Ishikawa (cell line): ENCODE data around the gene NELL1.

Experiments used
- CEBPB ChIP-seq: IDR thresholded peaks from 2 replicates; pipeline ENCODE4 v1.6.1; 2012
- CREB1 ChIP-seq: IDR thresholded peaks from 2 replicates; pipeline ENCODE4 v1.6.1; 2012; ENCODE audit warnings: low read depth
- EGR1 ChIP-seq: IDR thresholded peaks from 2 replicates; pipeline ENCODE4 v1.6.1; 2012
- EP300 ChIP-seq: IDR thresholded peaks from 2 replicates; pipeline ENCODE4 v1.6.1; 2012; ENCODE audit warnings: borderline replicate concordance
- FOXM1 ChIP-seq: IDR thresholded peaks from 2 replicates; pipeline ENCODE4 v1.6.1; 2012; ENCODE audit warnings: low read depth, borderline replicate concordance
- MAX ChIP-seq: IDR thresholded peaks from 2 replicates; pipeline ENCODE4 v1.6.1; 2012
- NFIC ChIP-seq: IDR thresholded peaks from 2 replicates; pipeline ENCODE4 v1.6.1; 2012
- RAD21 ChIP-seq: IDR thresholded peaks from 2 replicates; pipeline ENCODE4 v1.6.1; 2012; ENCODE audit warnings: low read depth
- TAF1 ChIP-seq: IDR thresholded peaks from 2 replicates; pipeline ENCODE4 v1.6.1; 2012; ENCODE audit warnings: low read depth, mild to moderate bottlenecking
- TCF12 ChIP-seq: IDR thresholded peaks from 2 replicates; pipeline ENCODE4 v1.6.1; 2012; ENCODE audit warnings: low read depth
- TEAD4 ChIP-seq: IDR thresholded peaks from 2 replicates; pipeline ENCODE4 v1.6.1; 2012
- USF1 ChIP-seq: IDR thresholded peaks from 2 replicates; pipeline ENCODE4 v1.6.1; 2012
- YY1 ChIP-seq: IDR thresholded peaks from 2 replicates; pipeline ENCODE4 v1.6.1; 2012; ENCODE audit warnings: low read depth
- ZBTB7A ChIP-seq: IDR thresholded peaks from 2 replicates; pipeline ENCODE4 v1.6.1; 2012; ENCODE audit warnings: low read depth
- TF ChIP-seq, protein P1 (sequence below): IDR thresholded peaks from 2 replicates; pipeline ENCODE4 v1.6.1; 2012; ENCODE audit warnings: low read depth, mild to moderate bottlenecking

NELL1 gene

GRCh38 chr11:20762980-20763379, 93.6 kb downstream of the NELL1 start:
- no peak for TF ChIP-seq EP300
- no peak for TF ChIP-seq CEBPB
- no peak for TF ChIP-seq FOXM1
- no peak for TF ChIP-seq TAF1
- no peak for TF ChIP-seq TCF12
- TF ChIP-seq RAD21 = no peak
- TF ChIP-seq, protein P1, sequence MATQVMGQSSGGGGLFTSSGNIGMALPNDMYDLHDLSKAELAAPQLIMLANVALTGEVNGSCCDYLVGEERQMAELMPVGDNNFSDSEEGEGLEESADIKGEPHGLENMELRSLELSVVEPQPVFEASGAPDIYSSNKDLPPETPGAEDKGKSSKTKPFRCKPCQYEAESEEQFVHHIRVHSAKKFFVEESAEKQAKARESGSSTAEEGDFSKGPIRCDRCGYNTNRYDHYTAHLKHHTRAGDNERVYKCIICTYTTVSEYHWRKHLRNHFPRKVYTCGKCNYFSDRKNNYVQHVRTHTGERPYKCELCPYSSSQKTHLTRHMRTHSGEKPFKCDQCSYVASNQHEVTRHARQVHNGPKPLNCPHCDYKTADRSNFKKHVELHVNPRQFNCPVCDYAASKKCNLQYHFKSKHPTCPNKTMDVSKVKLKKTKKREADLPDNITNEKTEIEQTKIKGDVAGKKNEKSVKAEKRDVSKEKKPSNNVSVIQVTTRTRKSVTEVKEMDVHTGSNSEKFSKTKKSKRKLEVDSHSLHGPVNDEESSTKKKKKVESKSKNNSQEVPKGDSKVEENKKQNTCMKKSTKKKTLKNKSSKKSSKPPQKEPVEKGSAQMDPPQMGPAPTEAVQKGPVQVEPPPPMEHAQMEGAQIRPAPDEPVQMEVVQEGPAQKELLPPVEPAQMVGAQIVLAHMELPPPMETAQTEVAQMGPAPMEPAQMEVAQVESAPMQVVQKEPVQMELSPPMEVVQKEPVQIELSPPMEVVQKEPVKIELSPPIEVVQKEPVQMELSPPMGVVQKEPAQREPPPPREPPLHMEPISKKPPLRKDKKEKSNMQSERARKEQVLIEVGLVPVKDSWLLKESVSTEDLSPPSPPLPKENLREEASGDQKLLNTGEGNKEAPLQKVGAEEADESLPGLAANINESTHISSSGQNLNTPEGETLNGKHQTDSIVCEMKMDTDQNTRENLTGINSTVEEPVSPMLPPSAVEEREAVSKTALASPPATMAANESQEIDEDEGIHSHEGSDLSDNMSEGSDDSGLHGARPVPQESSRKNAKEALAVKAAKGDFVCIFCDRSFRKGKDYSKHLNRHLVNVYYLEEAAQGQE = no peak
- no peak for TF ChIP-seq USF1
- TF ChIP-seq EGR1 = no peak
- no peak for TF ChIP-seq ZBTB7A

DNA sequence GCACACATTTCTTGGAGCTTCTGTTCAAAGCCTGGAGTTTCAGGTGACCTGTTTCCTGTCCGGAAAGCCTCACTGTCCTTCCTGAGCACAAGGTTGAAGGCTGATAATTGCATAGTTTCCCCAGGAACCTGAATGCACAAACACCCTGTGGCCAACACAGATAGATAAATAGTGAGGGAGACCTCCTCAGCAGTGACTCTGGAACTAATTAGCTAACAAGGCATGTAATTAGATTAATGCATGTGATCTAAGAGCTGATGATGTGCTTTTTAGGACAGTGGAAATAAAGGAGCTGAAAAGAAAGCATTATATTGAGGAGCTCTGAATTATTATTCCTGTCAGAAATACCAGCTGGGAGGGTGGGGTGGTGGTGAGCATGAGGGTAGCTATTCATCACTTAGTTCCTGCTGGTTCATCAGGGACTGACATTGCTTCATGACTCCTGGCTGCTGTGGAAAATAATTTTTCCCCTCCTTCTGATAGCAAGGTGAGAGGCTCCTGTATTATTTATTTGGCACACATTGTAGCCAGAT, 101.1 kb downstream of the NELL1 start:
- TF ChIP-seq USF1 (no peak), NFIC (no peak), TAF1 (no peak), EP300 (no peak), TEAD4 (no peak), CREB1 (no peak), FOXM1 (no peak), RAD21 (no peak), EGR1 (no peak), ZBTB7A (no peak)
- TF ChIP-seq, protein P1 = no peak

DNA sequence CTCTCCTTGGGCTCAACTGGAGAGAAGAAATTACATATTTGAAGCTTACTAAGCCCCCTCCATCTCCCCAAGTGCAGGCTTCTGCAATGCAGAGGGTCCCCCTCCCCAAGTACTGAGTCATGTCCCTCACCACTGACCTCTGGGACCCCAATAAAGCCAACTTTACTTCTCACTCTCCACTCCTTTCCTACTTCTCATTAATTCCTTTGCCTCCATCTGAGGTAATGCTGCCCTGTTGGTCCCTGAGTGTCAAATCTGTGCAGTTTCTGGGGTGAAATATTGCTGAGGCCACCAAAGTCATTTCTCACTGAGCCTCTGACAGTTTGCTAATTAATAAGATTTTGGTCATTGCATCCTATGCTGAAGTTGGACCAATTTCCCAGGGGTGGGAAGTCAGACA, 101.6 kb downstream of the NELL1 start:
- TF ChIP-seq CREB1 (no peak), RAD21 (no peak), YY1 (no peak), TCF12 (no peak), TEAD4 (no peak), FOXM1 (no peak), TAF1 (no peak)

- no peak for TF ChIP-seq ZBTB7A
- no peak for TF ChIP-seq NFIC
- TF ChIP-seq CREB1 = no peak
- no peak for TF ChIP-seq TAF1
- no peak for TF ChIP-seq USF1
- no peak for TF ChIP-seq TEAD4
- no peak for TF ChIP-seq TCF12
- TF ChIP-seq MAX = no peak
- no peak for TF ChIP-seq EP300
- TF ChIP-seq, protein P1 = no peak
- no peak for TF ChIP-seq EGR1
- TF ChIP-seq YY1 = no peak
- no peak for TF ChIP-seq FOXM1
Measured at GRCh38 chr11:20771681-20772080, 102.3 kb downstream of the NELL1 start.
